ENCODE measurements around the gene PTPRN2.

DNA sequence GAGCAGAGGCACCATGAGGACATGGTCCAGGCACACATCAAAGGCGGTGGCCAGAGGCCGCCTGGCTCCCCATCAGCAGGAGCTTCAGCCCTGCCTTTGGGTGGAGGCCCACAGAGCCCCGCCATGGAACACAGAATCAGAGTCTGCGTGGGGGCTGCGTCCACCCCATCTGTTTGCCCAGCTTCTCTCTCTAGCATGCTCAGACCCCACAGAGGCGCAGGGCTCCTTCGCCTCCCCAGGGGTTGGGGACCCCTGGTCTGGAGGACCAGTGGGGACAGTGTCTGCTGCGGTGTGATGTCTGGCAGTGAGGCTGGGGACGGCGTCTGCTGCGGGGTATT is 321.9 kb downstream of the PTPRN2 start:
- no peak for TF ChIP-seq POLR2A (IDR thresholded peaks at IDR 0.05)
- TF ChIP-seq, protein P1, sequence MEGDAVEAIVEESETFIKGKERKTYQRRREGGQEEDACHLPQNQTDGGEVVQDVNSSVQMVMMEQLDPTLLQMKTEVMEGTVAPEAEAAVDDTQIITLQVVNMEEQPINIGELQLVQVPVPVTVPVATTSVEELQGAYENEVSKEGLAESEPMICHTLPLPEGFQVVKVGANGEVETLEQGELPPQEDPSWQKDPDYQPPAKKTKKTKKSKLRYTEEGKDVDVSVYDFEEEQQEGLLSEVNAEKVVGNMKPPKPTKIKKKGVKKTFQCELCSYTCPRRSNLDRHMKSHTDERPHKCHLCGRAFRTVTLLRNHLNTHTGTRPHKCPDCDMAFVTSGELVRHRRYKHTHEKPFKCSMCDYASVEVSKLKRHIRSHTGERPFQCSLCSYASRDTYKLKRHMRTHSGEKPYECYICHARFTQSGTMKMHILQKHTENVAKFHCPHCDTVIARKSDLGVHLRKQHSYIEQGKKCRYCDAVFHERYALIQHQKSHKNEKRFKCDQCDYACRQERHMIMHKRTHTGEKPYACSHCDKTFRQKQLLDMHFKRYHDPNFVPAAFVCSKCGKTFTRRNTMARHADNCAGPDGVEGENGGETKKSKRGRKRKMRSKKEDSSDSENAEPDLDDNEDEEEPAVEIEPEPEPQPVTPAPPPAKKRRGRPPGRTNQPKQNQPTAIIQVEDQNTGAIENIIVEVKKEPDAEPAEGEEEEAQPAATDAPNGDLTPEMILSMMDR (IDR thresholded peaks at IDR 0.05): no peak
